Endothelial cell of umbilical vein (primary cell): Measurements from ENCODE around the gene SNRPA. TPM values are rescaled to one million over a fixed set of nuclear protein-coding genes. Genes with fewer than 3 reads are reported as not detected.

ENCODE experiments used
- BruUV-seq: library from RNA; stranded (reverse); fragments of 400-500 nt; replicated peaks from 2 replicates; lab custom pipeline; 2021; lab: Mats Ljungman, UMichigan
- CTCF ChIA-PET: fragments of 300-600, 350-600 bp; sonication (Branson Sonifier 250); formaldehyde crosslinking; loops from one replicate; lab custom pipeline; 2021; ENCODE audit warnings: antibody characterized with exemption, inconsistent platforms; lab: Charles Lee
- POLR2A ChIA-PET: fragments of 300-600, 350-600 bp; sonication (Branson Sonifier 250); formaldehyde crosslinking; loops from one replicate; lab custom pipeline; 2021; ENCODE audit warnings: antibody characterized with exemption, inconsistent platforms; lab: Charles Lee
- DNase-seq: peaks from one replicate; pipeline ENCODE4 v3.0.0-alpha.2; 2011; ENCODE audit warnings: low read depth, low spot score
- FAIRE-seq: peaks from 2 replicates; lab custom pipeline; 2011; peaks lifted over from hg19 to GRCh38; lab: Jason Lieb, UNC
- H2AFZ ChIP-seq: 2 replicates; pipeline ENCODE4 v1.6.0; 2012; ENCODE audit warnings: low read depth, low read length, control low read depth, inconsistent platforms
- H3K27ac ChIP-seq: 2 replicates; pipeline ENCODE4 v1.5.1; 2011; ENCODE audit warnings: low read depth, mild to moderate bottlenecking, control low read depth, low read length, moderate library complexity; ENCODE audit not compliant: insufficient read depth
- H3K27me3 ChIP-seq, 2 experiments: 2 replicates each; pipeline versions ENCODE4 v1.6.0 to v1.6.1; 2011; ENCODE audit warnings: low read length in 2 of 2, mixed read lengths in 1 of 2; ENCODE audit not compliant: control insufficient read depth in 2 of 2, insufficient read depth in 2 of 2
- H3K36me3 ChIP-seq, 2 experiments: 2 replicates in 1 of 2; 3 replicates in 1 of 2; pipeline ENCODE4 v1.5.1; 2011; ENCODE audit warnings: low read length in 2 of 2, mild to moderate bottlenecking in 1 of 2, moderate library complexity in 1 of 2; ENCODE audit not compliant: control insufficient read depth in 2 of 2, insufficient read depth in 2 of 2; ENCODE audit errors: extremely low read depth in 1 of 2
- H3K4me1 ChIP-seq: 3 replicates; pipeline ENCODE4 v1.5.1; 2011; ENCODE audit warnings: mild to moderate bottlenecking, low read length; ENCODE audit not compliant: control insufficient read depth, insufficient read depth; ENCODE audit errors: extremely low read depth
- H3K4me2 ChIP-seq: 2 replicates; pipeline ENCODE4 v1.6.1; 2011; ENCODE audit warnings: low read length, control low read depth, mixed read lengths; ENCODE audit not compliant: insufficient read depth
- H3K4me3 ChIP-seq, 3 experiments: fragments of 200-600 bp in 1 of 3; sonication (generic), shearing (Covaris generic) in 1 of 3; replicated peaks in 1 of 3; 2 replicates each; pipeline ENCODE4 v1.5.1; 2011 to 2016; ENCODE audit warnings: control low read depth in 3 of 3, low read length in 3 of 3, mild to moderate bottlenecking in 2 of 3, inconsistent platforms in 1 of 3, low read depth in 1 of 3, moderate library complexity in 1 of 3; ENCODE audit not compliant: insufficient read depth in 1 of 3
- H3K79me2 ChIP-seq: 2 replicates; pipeline ENCODE4 v1.6.0; 2012; ENCODE audit warnings: low read length, inconsistent platforms; ENCODE audit not compliant: control insufficient read depth, insufficient read depth
- H3K9ac ChIP-seq: replicated peaks from 2 replicates; pipeline ENCODE3; 2011; ENCODE audit warnings: low read length, control low read depth; ENCODE audit not compliant: insufficient read depth; ENCODE audit errors: extremely low read depth
- H3K9me1 ChIP-seq: replicated peaks from 3 replicates; pipeline ENCODE4 v1.6.0; 2011; ENCODE audit warnings: mild to moderate bottlenecking, low read length; ENCODE audit not compliant: control insufficient read depth, insufficient read depth; ENCODE audit errors: extremely low read depth
- H3K9me3 ChIP-seq: replicated peaks from 2 replicates; pipeline ENCODE4 v1.5.1; 2012; ENCODE audit warnings: low read length, inconsistent platforms; ENCODE audit not compliant: control insufficient read depth, insufficient read depth
- H4K20me1 ChIP-seq: replicated peaks from 2 replicates; pipeline ENCODE3; 2011; ENCODE audit warnings: mild to moderate bottlenecking, low read length; ENCODE audit not compliant: control insufficient read depth, insufficient read depth; ENCODE audit errors: extremely low read depth
- EZH2 ChIP-seq: IDR thresholded peaks from 2 replicates; pipeline ENCODE4 v1.6.1; 2012; ENCODE audit warnings: borderline replicate concordance, low read depth, mild to moderate bottlenecking, moderate library complexity, low read length, inconsistent platforms; ENCODE audit not compliant: severe bottlenecking
- FOS ChIP-seq: IDR thresholded peaks from 2 replicates; pipeline ENCODE4 v1.6.1; 2011; ENCODE audit warnings: mild to moderate bottlenecking, low read length, moderate library complexity, borderline replicate concordance; ENCODE audit not compliant: insufficient read depth
- GATA2 ChIP-seq: IDR thresholded peaks from 2 replicates; pipeline ENCODE4 v1.7.0; 2011; ENCODE audit warnings: low read depth, mild to moderate bottlenecking, moderate library complexity, mixed read lengths, low read length; ENCODE audit not compliant: insufficient read length, insufficient read depth
- JUN ChIP-seq: IDR thresholded peaks from 2 replicates; pipeline ENCODE4 v1.6.1; 2011; ENCODE audit warnings: borderline replicate concordance, low read depth; ENCODE audit not compliant: insufficient read length, insufficient read depth
- MYC ChIP-seq: IDR thresholded peaks from one replicate; pipeline ENCODE4 v1.6.1; 2011; ENCODE audit warnings: mild to moderate bottlenecking, low read depth, low read length
- POLR2A ChIP-seq: IDR thresholded peaks from 2 replicates; pipeline ENCODE4 v1.6.1; 2012; ENCODE audit warnings: low read depth, mild to moderate bottlenecking, control low read depth, low read length
- POLR2AphosphoS5 ChIP-seq: IDR thresholded peaks from 2 replicates; pipeline ENCODE4 v1.6.1; 2012; ENCODE audit warnings: low read depth, mild to moderate bottlenecking, control low read depth, low read length, moderate library complexity; ENCODE audit not compliant: insufficient read depth
- dilution Hi-C: fragments of 300-500 bp; cut with MboI; formaldehyde crosslinking; loops from one replicate; pipeline ENCODE4 v1.15.0; 2019; ENCODE audit warnings: low sequenced_read_pairs; ENCODE audit not compliant: extremely low pct_ligation_motif_present
- intact Hi-C: fragments of 100-400 bp; cut with micrococcal nuclease; formaldehyde crosslinking; loops from one replicate; pipeline ENCODE4 v1.10.0; 2022
- polyA plus RNA-seq, 4 experiments: library from polyadenylated mRNA; depleted of rRNA in 3 of 4; stranded (reverse) in 3 of 4; unstranded in 1 of 4; fragments of >200 nt; gene quantifications; 2 replicates each; pipeline versions ENCODE4 v1.2.1 to v1.2.3, GENCODE V29; 2011 to 2012; ENCODE audit warnings: missing spikeins in 1 of 4
- total RNA-seq: library from RNA; stranded (reverse); gene quantifications from 2 replicates; pipeline ENCODE4 v1.2.3, GENCODE V29; 2021
- TF ChIP-seq, protein P1 (sequence below), 2 donors: IDR thresholded peaks; 1 replicate in 1 of 2; 2 replicates in 1 of 2; pipeline ENCODE4 v1.5.1; 2011; ENCODE audit warnings: low read length in 2 of 2, mild to moderate bottlenecking in 2 of 2, moderate library complexity in 2 of 2, control low read depth in 1 of 2, inconsistent platforms in 1 of 2, low read depth in 1 of 2; ENCODE audit not compliant: insufficient read depth in 1 of 2; ENCODE audit errors: extremely low read depth in 1 of 2
- TF ChIP-seq, protein P2 (sequence below): IDR thresholded peaks from 2 replicates; pipeline ENCODE4 v1.6.1; 2011; ENCODE audit not compliant: insufficient read depth, insufficient read length

The SNRPA gene
- total and polyA plus RNA-seq, 2 donors (not counting 3 experiments of a cell fraction or from before 2014, with no cell fraction given): 84.6 to 131 TPM

DNA sequence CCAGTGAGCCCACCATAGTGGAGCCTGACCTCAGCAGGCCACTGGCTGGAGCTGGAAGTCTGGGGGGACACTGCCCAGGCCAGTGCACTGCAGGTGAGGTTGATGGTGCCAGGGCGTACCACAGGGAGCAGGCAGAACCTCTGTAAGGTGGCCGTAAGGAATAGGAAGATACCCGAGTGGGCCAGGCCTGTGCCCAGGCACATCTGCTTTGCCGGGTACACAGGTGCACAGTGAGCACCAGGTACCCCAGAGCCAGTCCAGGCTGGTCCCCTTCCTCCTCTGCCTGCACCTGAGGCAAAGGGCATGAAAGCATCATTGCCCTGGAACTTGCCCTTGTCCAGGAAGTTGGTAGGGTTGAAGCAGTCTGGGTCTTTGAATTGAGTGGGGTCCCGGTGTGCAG is 57.5 kb downstream of the SNRPA start:
- POLR2A ChIA-PET: no interaction called here
- intact Hi-C loops (loop anchor here (10.0 kb wide), 1 partner anchor 364 kb away; the partner anchor contains the start of gene SERTAD3), dilution Hi-C loops (no loop called here)
- Histone ChIP-seq H3K27ac (no peak overlapping the region), H3K9me1 (no peaks in the 10 kb centered on the region), H3K27me3 (peaks cover 0 to 3% of the 10 kb centered on the region in 2 experiments), H3K4me2 (no peak overlapping the region), H3K79me2 (peaks cover 46% of the 10 kb centered on the region), H4K20me1 (no peaks in the 10 kb centered on the region), H3K4me3 (no peak overlapping the region), H2AFZ (no peak overlapping the region), H3K9me3 (no peaks in the 10 kb centered on the region), H3K9ac (no peak overlapping the region), H3K4me1 (peaks cover 46% of the 10 kb centered on the region), H3K36me3 (peaks cover 9 to 29% of the 10 kb centered on the region in 2 experiments)
- TF ChIP-seq, protein P1, sequence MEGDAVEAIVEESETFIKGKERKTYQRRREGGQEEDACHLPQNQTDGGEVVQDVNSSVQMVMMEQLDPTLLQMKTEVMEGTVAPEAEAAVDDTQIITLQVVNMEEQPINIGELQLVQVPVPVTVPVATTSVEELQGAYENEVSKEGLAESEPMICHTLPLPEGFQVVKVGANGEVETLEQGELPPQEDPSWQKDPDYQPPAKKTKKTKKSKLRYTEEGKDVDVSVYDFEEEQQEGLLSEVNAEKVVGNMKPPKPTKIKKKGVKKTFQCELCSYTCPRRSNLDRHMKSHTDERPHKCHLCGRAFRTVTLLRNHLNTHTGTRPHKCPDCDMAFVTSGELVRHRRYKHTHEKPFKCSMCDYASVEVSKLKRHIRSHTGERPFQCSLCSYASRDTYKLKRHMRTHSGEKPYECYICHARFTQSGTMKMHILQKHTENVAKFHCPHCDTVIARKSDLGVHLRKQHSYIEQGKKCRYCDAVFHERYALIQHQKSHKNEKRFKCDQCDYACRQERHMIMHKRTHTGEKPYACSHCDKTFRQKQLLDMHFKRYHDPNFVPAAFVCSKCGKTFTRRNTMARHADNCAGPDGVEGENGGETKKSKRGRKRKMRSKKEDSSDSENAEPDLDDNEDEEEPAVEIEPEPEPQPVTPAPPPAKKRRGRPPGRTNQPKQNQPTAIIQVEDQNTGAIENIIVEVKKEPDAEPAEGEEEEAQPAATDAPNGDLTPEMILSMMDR (IDR thresholded peaks at IDR 0.05; ENCODE audit: extremely low read depth in 1 of 2, insufficient read depth in 1 of 2, low read depth in 1 of 2, low read length in 2 of 2): no peak
- TF ChIP-seq MYC: no peak
- no peak for TF ChIP-seq POLR2AphosphoS5
- no peak for TF ChIP-seq POLR2A
- no peak for TF ChIP-seq FOS
- no peak for TF ChIP-seq JUN
- no peak for TF ChIP-seq GATA2
- TF ChIP-seq, protein P2, sequence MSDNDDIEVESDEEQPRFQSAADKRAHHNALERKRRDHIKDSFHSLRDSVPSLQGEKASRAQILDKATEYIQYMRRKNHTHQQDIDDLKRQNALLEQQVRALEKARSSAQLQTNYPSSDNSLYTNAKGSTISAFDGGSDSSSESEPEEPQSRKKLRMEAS: no peak
- TF ChIP-seq EZH2: no peak
- FAIRE-seq (no peak), DNase-seq (no peak)
- no TSS peak for BruUV-seq
- CTCF ChIA-PET: interaction anchor here (2.5 to 3.9 kb wide), 4 partner anchors 9 to 145 kb away, joined by 22 to 70 read pairs (median 33); partner anchors contain the start of genes ACTMAP, EGLN2 and RAB4B
